Measurements from ENCODE around the gene SPDYE2B.
"Not testable (repeated sequence)": the region's sequence is repeated elsewhere in the genome, so short reads cannot be mapped to it uniquely, and the experiment has no call there.

DNA sequence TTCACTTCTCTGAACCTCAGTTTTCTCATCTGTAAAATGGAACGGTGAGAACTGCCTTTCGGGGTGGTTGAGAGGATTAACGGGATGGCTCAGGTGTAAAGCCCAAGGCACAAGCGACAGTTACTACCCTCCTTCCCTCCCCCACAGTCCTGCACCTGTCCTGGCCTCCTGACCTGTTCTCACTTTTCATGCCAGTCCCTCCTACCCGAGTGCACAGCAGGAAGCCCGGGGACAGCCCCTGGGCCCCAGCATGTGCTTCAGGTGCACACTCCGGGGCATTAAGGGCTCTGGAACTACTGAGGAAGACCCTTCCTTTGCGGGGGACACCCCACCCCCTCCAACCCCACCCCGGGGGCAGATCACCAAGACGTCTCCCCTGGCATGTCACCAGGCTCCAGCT is 34.2 kb upstream of the SPDYE2B start:
- TF ChIP-seq, protein P1, sequence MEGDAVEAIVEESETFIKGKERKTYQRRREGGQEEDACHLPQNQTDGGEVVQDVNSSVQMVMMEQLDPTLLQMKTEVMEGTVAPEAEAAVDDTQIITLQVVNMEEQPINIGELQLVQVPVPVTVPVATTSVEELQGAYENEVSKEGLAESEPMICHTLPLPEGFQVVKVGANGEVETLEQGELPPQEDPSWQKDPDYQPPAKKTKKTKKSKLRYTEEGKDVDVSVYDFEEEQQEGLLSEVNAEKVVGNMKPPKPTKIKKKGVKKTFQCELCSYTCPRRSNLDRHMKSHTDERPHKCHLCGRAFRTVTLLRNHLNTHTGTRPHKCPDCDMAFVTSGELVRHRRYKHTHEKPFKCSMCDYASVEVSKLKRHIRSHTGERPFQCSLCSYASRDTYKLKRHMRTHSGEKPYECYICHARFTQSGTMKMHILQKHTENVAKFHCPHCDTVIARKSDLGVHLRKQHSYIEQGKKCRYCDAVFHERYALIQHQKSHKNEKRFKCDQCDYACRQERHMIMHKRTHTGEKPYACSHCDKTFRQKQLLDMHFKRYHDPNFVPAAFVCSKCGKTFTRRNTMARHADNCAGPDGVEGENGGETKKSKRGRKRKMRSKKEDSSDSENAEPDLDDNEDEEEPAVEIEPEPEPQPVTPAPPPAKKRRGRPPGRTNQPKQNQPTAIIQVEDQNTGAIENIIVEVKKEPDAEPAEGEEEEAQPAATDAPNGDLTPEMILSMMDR (IDR thresholded peaks at IDR 0.05 in 4 of 5, conservative IDR thresholded peaks at IDR 0.05 in 1 of 5): not testable (repeated sequence)
- not testable (repeated sequence) for TF ChIP-seq POLR2A (IDR thresholded peaks at IDR 0.05)
